Large intestine (tissue), 3 donors: ENCODE results near the gene DNAH6. TPM values are rescaled to one million over a fixed set of nuclear protein-coding genes. Genes with fewer than 3 reads are reported as not detected.
"Not testable (repeated sequence)": the region's sequence is repeated elsewhere in the genome, so short reads cannot be mapped to it uniquely, and the experiment has no call there.

ENCODE experiments used
- DNase-seq, 2 donors: peaks; one replicate each; pipeline versions ENCODE4 v3.0.0 to v3.0.0-alpha.2; 2013
- H3K27ac ChIP-seq: one replicate; pipeline ENCODE4 v1.5.1; 2013; ENCODE audit warnings: low read length
- H3K27me3 ChIP-seq: 2 replicates; pipeline ENCODE4 v1.6.1; 2013; ENCODE audit warnings: low read length; ENCODE audit not compliant: control insufficient read depth, insufficient read depth
- H3K36me3 ChIP-seq: 2 replicates; pipeline ENCODE4 v1.6.1; 2013; ENCODE audit warnings: low read length; ENCODE audit not compliant: control insufficient read depth, insufficient read depth
- H3K4me1 ChIP-seq: one replicate; pipeline ENCODE4 v1.6.1; 2013; ENCODE audit warnings: low read length; ENCODE audit not compliant: control insufficient read depth, insufficient read depth
- H3K4me3 ChIP-seq: one replicate; pipeline ENCODE4 v1.5.1; 2013; ENCODE audit warnings: low read length
- H3K9me3 ChIP-seq: one replicate; pipeline ENCODE4 v1.6.1; 2013; ENCODE audit warnings: mild to moderate bottlenecking, low read depth, low read length, moderate library complexity; ENCODE audit not compliant: control insufficient read depth
- WGBS: methylation state at CpG from one replicate; pipeline ENCODE4 v1.1.5; 2013; ENCODE audit warnings: low lambda C conversion rate; ENCODE audit not compliant: insufficient coverage; 5-methylcytosine and 5-hydroxymethylcytosine counted together
- polyA plus RNA-seq: library from polyadenylated mRNA; unstranded; fragments of 120-200 nt; gene quantifications from one replicate; pipeline ENCODE4 v1.2.1, GENCODE V29; 2013

The DNAH6 gene
- polyA plus RNA-seq, 1 donor = 1.6 TPM

GRCh38 chr2:84858123-84858522 is 341.8 kb downstream of the DNAH6 start:
- Histone ChIP-seq H3K27me3 (no peaks in the 10 kb centered on the region), H3K36me3 (no peaks in the 10 kb centered on the region), H3K27ac (no peak overlapping the region), H3K9me3 (no peaks in the 10 kb centered on the region), H3K4me1 (peaks cover 10% of the 10 kb centered on the region), H3K4me3 (no peak overlapping the region)
- 100% methylated on average over 1 of the region's 3 CpGs for WGBS
- DNase-seq = no peak

GRCh38 chr2:84858937-84859336 is 342.6 kb downstream of the DNAH6 start:
- no peaks in the 10 kb centered on the region for H3K27me3 ChIP-seq
- H3K9me3 ChIP-seq = no peaks in the 10 kb centered on the region
- WGBS = no CpG with 5 or more reads among the region's 3 CpGs
- H3K36me3 ChIP-seq = no peaks in the 10 kb centered on the region
- no peak overlapping the region for H3K27ac ChIP-seq
- DNase-seq = no peak
- peaks cover 10% of the 10 kb centered on the region for H3K4me1 ChIP-seq
- no peak overlapping the region for H3K4me3 ChIP-seq

DNA sequence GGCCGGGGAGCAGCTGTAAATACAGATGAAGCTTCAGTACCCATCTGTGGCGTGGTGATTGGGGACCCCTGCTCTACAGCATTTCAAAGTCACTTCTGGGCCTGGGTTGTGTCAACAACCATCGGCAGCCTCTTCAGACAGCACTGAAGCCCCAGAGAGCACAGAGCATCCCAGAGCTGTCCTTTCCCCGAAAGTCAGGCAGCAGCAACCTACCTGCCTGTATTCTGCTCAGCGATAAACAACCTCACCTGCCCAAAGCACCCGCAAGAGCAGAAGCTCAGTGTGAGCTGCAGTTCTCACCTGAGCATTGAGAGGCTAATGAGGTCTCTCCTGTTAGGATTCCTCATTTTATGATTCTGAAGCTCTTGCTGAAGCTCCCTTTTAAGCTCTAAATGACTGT is 345.2 kb downstream of the DNAH6 start:
- no CpG with 5 or more reads among the region's 6 CpGs for WGBS

GRCh38 chr2:84862006-84862405 is 345.7 kb downstream of the DNAH6 start:
- no peak for DNase-seq
- no peak overlapping the region for H3K4me3 ChIP-seq
- H3K36me3 ChIP-seq = no peaks in the 10 kb centered on the region
- H3K27me3 ChIP-seq = no peaks in the 10 kb centered on the region
- no peaks in the 10 kb centered on the region for H3K4me1 ChIP-seq
- WGBS = no CpG with 5 or more reads among the region's 6 CpGs
- H3K9me3 ChIP-seq = no peaks in the 10 kb centered on the region
- no peak overlapping the region for H3K27ac ChIP-seq

More for the DNA sequence above, 345.2 kb downstream of the DNAH6 start:
- no peaks in the 10 kb centered on the region for H3K9me3 ChIP-seq
- H3K27me3 ChIP-seq = no peaks in the 10 kb centered on the region
- no peaks in the 10 kb centered on the region for H3K4me1 ChIP-seq
- H3K36me3 ChIP-seq = no peaks in the 10 kb centered on the region
- no peak overlapping the region for H3K27ac ChIP-seq
- H3K4me3 ChIP-seq = no peak overlapping the region
- no peak for DNase-seq

GRCh38 chr2:84865181-84865783 is 349.0 kb downstream of the DNAH6 start:
- Histone ChIP-seq H3K36me3 (no peaks in the 10 kb centered on the region), H3K27ac (no peak overlapping the region), H3K4me1 (no peaks in the 10 kb centered on the region), H3K4me3 (no peak overlapping the region), H3K9me3 (no peaks in the 10 kb centered on the region), H3K27me3 (no peaks in the 10 kb centered on the region)
- WGBS = no CpG with 5 or more reads among the region's 6 CpGs
- DNase-seq = no peak

- Histone ChIP-seq H3K4me1 (no peaks in the 10 kb centered on the region), H3K4me3 (no peak overlapping the region), H3K27ac (no peak overlapping the region), H3K27me3 (no peaks in the 10 kb centered on the region), H3K9me3 (no peaks in the 10 kb centered on the region), H3K36me3 (no peaks in the 10 kb centered on the region)
- DNase-seq = no peak
- WGBS = 100% methylated on average over 1 of the region's 3 CpGs
Measured at GRCh38 chr2:84866122-84866521, 349.8 kb downstream of the DNAH6 start.

- H3K9me3 ChIP-seq, DNase-seq, H3K4me3 ChIP-seq, H3K27me3 ChIP-seq, H3K4me1 ChIP-seq, H3K27ac ChIP-seq, H3K36me3 ChIP-seq: not testable (repeated sequence)
- WGBS = 100% methylated on average over 1 of the region's 4 CpGs
Measured at GRCh38 chr2:84868327-84868726, 352.0 kb downstream of the DNAH6 start.

Other genes with a start within 250 kb of the DNAH6 start
- 273 TPM for gene SUCLG1, start 57.2 kb upstream of the DNAH6 start, polyA plus RNA-seq